Tibial artery (tissue), 4 donors: ENCODE results near the gene EFCAB6.

Source experiments
- DNase-seq, 2 donors: peaks; one replicate each; pipeline ENCODE4 v3.0.0-alpha.2; 2019
- H3K27ac ChIP-seq, 2 donors: fragments of 200-600 bp; sonication (generic) in 1 of 2; 1 replicate in 1 of 2; 2 replicates in 1 of 2; pipeline ENCODE4 v1.5.1; 2018 to 2019; ENCODE audit warnings: mild to moderate bottlenecking in 1 of 2
- H3K27me3 ChIP-seq, 2 donors: fragments of 200-600 bp; sonication (generic) in 1 of 2; one replicate each; pipeline versions ENCODE4 v1.5.1 to v1.6.0; 2016 to 2019
- H3K36me3 ChIP-seq, 3 donors: fragments of 200-600 bp; sonication (generic) in 2 of 3; one replicate each; pipeline ENCODE4 v1.5.1; 2016 to 2019; ENCODE audit warnings: mild to moderate bottlenecking in 2 of 3
- H3K4me1 ChIP-seq, 4 donors: fragments of 200-600 bp; sonication (generic) in 2 of 4; 1 replicate in 3 of 4; 2 replicates in 1 of 4; pipeline ENCODE4 v1.5.1; 2016 to 2019
- H3K4me3 ChIP-seq, 2 donors: fragments of 200-600 bp; sonication (generic) in 1 of 2; 1 replicate in 1 of 2; 2 replicates in 1 of 2; pipeline ENCODE4 v1.5.1; 2018 to 2019; ENCODE audit warnings: mild to moderate bottlenecking in 2 of 2
- H3K9me3 ChIP-seq, 3 donors: fragments of 200-600 bp; sonication (generic) in 1 of 3; one replicate each; pipeline ENCODE4 v1.5.1; 2016 to 2019
- CTCF ChIP-seq, 2 experiments: fragments of 200-600 bp in 1 of 2; fragments of 450-650 bp in 1 of 2; IDR thresholded peaks; one replicate each; pipeline ENCODE4 v1.5.1; 2017 to 2019; ENCODE audit warnings: antibody characterized with exemption in 2 of 2, mild to moderate bottlenecking in 1 of 2, moderate library complexity in 1 of 2
- intact Hi-C: fragments of 100-400 bp; cut with DNase I; formaldehyde crosslinking; loops from one replicate; pipeline ENCODE4 v1.15.0; 2023; ENCODE audit warnings: low total_unique reads

EFCAB6 gene

GRCh38 chr22:43823911-43824665, 12.0 kb upstream of the EFCAB6 start:
- Histone ChIP-seq H3K27me3 (peaks cover 0 to 38% of the 10 kb centered on the region in 2 donors), H3K4me3 (no peak overlapping the region), H3K9me3 (no peaks in the 10 kb centered on the region), H3K4me1 (no peaks in the 10 kb centered on the region), H3K27ac (no peak overlapping the region), H3K36me3 (no peaks in the 10 kb centered on the region)
- intact Hi-C loops = no loop called here
- DNase-seq = peak in 1 of 2 donors; percentile 50
- TF ChIP-seq CTCF (IDR thresholded peaks at IDR 0.05) = no peak

DNA sequence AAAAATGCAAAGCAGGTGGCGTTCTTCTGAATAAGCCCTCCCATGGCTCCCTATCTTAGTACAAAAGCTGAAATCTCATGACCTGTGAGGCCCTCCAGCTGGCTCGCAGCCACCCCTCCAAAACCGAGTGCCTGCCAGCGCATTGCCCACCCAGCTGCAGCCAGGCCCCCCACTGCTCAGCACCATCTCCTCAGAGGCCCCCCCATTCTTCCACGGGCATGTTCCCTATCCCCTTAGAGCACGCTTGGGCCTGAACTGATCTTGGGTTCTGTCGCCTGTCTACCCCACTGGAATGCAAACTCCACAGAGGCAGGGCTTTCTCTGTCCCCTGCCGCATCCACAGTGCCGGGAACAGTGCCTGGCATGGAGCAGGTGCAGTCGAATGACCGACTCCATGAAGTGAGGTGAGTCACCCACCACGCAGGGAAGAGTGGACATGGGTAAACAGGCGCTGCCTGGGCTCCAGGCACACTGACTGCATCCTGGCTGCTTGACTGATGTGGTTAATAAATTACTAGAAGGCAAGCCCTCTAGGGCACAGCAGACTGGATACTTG, 11.3 kb upstream of the EFCAB6 start:
- no peak overlapping the region for H3K27ac ChIP-seq
- TF ChIP-seq CTCF (IDR thresholded peaks at IDR 0.05) = no peak
- no peak overlapping the region for H3K4me3 ChIP-seq
- intact Hi-C loops = no loop called here
- peak in 1 of 2 donors; percentile 31 for DNase-seq
- H3K4me1 ChIP-seq = no peaks in the 10 kb centered on the region
- no peaks in the 10 kb centered on the region for H3K36me3 ChIP-seq
- H3K27me3 ChIP-seq = peaks cover 0 to 32% of the 10 kb centered on the region in 2 donors
- no peaks in the 10 kb centered on the region for H3K9me3 ChIP-seq

GRCh38 chr22:43821606-43822425, 9.7 kb upstream of the EFCAB6 start:
- Histone ChIP-seq H3K27me3 (peaks cover 0 to 32% of the 10 kb centered on the region in 2 donors), H3K4me1 (no peaks in the 10 kb centered on the region), H3K4me3 (no peak overlapping the region), H3K27ac (no peak overlapping the region), H3K36me3 (no peaks in the 10 kb centered on the region), H3K9me3 (no peaks in the 10 kb centered on the region)
- DNase-seq = peak in 1 of 2 donors; percentile 54
- intact Hi-C loops = no loop called here
- TF ChIP-seq CTCF (IDR thresholded peaks at IDR 0.05) = no peak

- H3K4me3 ChIP-seq = no peak overlapping the region
Observed at GRCh38 chr22:43820651-43821305, 8.7 kb upstream of the EFCAB6 start.

More at GRCh38 chr22:43820651-43821305, 8.7 kb upstream of the EFCAB6 start:
- no peaks in the 10 kb centered on the region for H3K4me1 ChIP-seq
- intact Hi-C loops = no loop called here
- H3K27ac ChIP-seq = no peak overlapping the region
- H3K27me3 ChIP-seq = peaks cover 0 to 32% of the 10 kb centered on the region in 2 donors
- no peaks in the 10 kb centered on the region for H3K36me3 ChIP-seq
- TF ChIP-seq CTCF (IDR thresholded peaks at IDR 0.05) = no peak
- DNase-seq = peak in 1 of 2 donors; percentile 24
- no peaks in the 10 kb centered on the region for H3K9me3 ChIP-seq
